HG02884 (cell line): Measurements from ENCODE around the gene DBNDD1.
"Not testable (repeated sequence)": the region's sequence is repeated elsewhere in the genome, so short reads cannot be mapped to it uniquely, and the experiment has no call there.

Experiments
- ATAC-seq: cut with Tn5 transposase; IDR thresholded peaks from one replicate; pipeline ENCODE4 v1.9.1; 2021; ENCODE audit warnings: mild to moderate bottlenecking, moderate library complexity; ENCODE audit not compliant: unreplicated experiment

DBNDD1 gene

DNA sequence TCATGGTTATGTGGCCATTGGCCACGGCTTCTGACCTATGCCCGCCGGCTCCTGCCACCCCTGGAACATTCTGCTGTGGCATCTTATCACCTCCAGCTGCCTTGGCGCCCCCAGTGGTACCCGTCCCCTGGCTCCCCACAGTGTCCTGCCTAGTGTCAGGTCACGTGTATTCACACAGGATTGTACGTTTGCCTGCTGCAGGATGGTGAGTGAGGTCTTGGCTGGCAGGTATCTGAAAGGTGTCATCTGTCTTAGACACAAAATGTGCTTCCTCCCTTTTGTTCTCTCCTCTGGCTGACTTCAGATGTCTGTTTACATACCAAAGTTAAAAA is 24.9 kb downstream of the DBNDD1 start:
- ATAC-seq, result no peak

DNA sequence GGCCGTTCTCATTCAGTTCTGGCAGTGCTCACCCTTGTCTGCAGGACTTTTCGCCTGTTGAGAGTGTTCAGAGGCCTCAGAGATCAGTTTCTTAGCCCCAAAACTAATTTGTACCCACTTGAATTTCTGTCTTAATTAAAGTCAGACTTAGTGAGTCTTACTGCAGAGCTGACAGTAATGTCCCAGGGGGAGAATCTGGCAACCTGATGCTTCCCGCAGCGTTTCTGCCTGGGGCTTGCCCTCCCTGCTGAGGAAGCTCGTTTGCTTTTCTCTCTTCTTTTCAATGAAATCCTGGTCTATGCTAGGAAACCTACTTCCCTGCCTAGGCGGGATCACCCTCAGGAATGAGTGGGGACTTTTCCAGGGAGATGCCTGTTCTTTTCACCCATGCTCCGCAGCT is 25.3 kb downstream of the DBNDD1 start:
- no peak for ATAC-seq

DNA sequence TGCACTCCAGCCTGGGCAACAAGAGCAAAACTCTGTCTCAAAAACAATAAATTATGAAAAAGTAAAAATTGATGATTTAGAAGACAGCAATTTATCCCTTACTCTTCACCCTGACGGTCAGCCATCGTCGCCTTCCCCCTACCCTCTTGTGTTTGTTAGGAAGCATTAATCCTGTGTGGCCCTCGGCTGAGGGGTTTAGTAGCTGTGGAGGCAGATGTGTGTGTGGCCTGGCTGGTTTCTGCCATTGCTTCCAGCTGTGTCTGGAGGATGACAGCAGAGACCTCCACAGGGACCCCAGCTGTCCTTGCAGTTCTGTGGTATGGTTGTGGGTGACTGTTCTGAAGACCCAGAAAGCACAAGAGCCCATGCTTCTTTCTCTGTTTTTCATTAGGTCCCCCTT is 25.9 kb downstream of the DBNDD1 start:
- no peak for ATAC-seq

DNA sequence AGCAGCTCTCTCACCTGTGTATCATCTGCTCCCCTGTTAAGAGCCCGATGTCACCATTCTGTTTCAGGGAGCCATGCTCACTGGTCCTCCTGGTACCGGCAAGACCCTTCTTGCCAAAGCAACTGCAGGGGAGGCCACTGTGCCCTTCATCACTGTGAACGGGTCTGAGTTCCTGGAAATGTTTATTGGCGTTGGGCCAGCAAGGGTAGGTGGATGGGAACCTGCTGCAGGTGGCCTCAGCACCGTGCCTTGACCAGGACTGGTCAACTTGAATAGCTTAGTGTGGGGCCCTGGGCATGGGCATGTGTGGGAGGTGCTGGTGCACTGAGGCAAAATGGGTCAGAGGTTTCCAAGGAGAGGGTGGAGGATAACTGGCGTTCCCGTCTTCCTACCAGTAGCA is 28.5 kb downstream of the DBNDD1 start:
- no peak for ATAC-seq

DNA sequence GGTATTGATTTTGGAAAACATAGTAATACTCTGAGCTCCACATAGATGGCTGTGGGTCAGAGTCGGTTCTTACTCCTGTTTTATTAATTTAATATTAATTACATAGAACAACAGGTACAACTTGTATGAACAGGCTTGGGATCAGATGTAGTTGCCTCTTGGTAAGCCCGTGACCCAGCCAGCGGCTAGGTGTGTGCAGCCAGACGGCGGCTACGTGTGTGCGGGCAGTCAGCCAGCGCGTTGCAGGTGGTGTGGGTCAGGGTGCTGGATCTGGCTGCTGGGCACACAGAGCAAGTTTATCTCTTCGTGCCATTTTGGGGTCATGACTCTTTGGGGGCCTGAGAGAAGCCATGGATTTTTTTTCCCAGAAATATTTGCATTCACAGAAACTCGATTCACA is 30.3 kb downstream of the DBNDD1 start:
- no peak for ATAC-seq

DNA sequence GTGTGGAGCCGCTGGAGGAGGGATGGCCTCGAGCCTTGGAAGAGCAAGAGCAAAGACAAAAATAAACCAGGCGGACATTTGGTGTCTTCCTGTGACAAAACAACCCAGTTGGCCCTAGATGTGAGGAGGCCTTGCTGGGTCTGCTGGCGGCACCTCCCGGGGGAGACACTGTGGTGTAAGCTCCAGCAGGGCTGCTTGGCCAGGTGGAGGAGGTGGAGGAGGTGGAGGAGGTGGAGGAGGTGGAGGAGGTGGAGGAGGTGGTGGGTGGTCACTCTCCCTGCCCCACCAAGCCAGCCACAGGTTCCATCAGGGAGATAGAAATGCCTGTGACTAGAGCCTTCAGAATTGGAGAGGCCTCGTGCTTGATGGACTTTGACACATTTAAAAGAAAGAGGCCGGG is 32.1 kb downstream of the DBNDD1 start:
- no peak for ATAC-seq

DNA sequence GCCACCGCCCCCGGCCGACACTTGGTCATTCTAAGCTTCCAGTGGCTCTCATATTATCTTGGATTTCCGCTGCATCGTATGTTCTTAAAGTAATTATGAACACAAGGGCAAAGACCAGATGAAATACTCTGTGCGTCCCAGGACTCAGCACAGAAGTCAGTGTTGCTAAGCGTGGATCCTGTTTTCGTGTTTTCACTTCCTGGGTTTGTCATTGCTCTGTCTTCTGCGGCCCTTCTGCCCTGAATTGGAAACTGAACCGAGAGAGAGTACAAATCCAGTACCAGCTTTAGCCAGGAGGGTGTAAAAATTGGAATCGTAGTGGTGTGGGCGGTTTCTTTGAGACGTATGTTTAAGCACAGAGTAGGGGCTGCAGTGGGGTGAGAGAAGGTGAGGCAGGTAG is 32.7 kb downstream of the DBNDD1 start:
- no peak for ATAC-seq

DNA sequence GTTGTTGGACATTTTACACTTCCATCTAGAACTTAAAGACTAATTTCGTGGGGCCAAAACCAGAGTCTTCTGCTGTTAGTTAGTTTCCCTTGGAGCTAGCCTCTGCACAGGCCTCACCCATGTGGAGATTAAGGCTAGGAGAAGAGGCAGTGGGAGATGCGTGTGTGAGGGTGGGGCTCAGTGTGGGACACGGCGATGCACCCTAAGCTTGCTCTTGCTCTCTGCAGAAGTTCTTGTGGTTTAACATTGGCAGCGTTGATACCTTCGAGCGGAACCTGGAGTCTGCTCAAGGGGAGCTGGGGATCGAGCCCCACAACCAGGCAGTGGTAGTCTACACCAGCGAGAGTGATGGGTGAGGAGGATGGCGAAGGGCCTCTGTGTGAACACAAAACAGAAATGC is 34.0 kb downstream of the DBNDD1 start:
- ATAC-seq, result no peak

DNA sequence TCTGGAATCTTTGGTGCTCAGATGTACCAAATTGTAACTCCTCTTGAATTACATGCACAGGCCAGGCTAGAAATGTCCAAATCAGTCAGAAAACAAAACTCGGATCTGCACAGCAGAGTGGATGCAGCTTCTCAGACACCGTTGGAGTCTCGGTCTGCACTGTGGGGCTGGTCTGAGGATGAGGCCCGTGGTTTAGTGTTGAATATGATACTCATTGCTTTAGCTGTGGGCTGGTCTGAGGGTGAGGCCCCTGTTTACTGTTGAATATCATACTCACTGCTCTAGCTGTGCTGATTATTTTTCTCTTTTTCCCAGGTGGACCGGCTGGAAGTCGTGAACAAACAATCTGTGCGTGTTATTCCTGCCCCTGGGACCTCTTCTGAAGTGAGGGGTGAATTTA is 35.0 kb downstream of the DBNDD1 start:
- no peak for ATAC-seq

DNA sequence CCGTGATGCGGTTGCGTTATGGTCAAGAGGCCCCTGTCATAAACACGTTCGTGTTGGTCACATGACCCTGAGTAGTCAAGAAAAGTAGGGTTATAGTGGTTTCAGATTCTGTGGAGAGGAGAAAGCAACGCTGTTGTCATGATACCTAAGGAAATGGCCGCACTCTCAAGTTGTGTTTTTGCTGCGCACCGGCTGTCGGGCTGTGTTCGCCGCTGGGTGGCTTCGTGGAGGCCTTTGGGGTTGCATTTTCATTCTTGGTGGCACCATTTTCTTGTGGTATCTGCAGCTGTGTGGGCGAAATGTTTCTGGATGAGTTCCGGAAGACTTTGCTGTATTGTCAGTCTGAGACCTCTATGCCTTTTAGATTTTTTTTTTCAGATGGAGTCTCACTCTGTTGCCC is 35.7 kb downstream of the DBNDD1 start:
- ATAC-seq, result no peak

DNA sequence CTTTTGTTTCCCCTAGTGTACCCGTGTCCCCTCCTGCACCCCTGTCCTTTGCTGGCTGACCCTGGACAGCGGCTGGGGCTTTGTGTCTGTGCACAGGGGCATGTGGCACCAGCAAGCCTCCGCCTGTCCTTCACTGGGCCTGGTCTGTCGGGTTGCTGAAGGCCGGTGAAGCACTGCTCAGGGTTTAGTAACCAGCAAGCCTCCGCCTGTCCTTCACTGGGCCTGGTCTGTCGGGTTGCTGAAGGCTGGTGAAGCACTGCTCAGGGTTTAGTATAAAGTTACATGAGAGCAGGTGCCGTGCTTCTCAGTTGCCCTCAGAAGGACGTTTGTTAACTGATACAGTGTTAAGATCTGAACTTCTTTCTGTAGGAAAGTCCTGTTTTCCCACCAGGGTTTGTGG is 36.9 kb downstream of the DBNDD1 start:
- ATAC-seq, result no peak

DNA sequence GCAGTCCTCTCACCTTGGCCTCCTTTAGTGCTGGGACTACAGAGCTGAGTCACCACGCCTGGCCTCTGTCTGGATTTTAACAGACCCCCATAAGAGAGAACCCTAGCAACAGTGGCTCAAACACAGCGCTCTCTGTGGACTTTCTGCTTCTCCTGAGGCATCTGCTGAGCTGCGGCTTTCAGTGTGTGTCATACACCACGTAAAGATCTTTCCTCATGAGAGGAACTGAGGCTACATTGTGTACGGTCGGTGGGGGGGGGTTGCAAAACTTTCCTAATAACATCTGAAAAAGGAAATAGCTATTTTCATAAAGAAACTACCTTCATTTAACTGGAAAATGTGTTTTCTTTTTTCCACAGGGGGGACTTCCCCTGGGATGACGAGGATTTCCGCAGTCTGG is 37.8 kb downstream of the DBNDD1 start:
- ATAC-seq, result no peak

DNA sequence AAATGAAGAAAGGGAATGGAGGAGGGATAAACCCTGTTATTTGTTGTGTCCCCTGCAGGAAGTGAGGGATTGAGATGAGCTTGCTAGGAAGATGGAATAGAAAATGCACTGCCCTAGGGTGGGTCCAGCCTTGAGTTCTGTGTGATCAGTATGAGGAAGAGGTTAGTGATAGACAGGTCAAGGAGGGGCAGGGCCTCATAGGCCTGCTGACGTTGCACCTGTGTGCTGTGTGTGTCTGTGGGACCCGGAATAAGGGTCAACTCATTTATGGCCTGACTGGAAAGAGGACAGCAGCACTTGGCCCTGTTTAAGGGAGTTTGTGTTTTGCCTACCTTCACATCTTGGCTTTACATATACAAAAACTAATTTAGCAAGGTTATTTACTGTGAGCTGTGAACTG is 44.4 kb downstream of the DBNDD1 start:
- no peak for ATAC-seq

DNA sequence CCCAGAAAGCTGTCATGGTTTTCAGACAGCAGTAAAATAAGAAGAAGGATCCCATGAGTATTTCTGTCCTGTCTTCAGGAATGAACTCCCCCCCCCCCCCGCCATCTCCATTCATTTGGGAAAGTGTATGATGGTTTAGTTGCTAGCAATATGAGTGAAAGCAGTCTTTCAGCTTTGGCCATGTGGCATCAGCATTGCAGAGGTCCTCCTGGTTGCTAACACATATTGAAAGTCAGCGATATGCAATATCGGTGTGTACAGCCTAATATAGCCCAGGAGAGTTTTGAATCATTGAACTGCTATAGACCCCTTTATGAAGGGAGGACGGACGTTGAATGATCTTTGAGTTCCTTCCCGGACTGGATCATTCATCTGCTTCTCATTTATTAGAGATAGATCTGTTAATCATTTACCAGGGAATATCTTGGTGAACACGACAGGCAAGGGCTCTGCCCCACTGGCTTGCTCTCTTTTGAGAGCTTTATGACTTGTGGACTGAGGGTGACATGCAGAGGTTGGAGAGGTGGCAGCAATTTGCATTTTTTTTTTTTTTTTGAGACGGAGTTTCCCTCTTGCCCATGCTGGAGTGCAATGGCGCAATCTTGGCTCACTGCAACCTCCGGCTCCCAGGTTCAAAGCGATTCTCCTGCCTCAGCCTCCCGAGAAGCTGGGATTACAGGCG is 45.5 kb downstream of the DBNDD1 start:
- ATAC-seq, result no peak

DNA sequence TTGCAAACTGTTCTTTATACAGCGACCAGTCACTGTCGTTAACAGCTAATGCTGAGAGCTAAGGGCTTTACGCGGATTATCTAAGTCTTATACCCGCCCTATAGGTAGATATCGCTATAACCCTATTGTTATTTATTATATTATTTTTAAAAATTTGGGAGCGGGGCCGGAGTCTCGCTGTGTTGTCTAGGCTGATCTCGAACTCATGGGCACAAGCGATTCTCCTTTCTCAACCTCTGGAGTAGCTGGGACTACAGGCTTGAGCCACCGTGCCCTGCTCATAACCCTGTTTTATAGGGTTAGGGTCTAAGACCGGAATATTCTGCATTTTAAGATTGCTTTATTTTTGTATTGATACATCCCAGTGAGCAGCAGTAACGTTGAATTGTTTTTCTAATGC is 46.0 kb downstream of the DBNDD1 start:
- ATAC-seq, result no peak

DNA sequence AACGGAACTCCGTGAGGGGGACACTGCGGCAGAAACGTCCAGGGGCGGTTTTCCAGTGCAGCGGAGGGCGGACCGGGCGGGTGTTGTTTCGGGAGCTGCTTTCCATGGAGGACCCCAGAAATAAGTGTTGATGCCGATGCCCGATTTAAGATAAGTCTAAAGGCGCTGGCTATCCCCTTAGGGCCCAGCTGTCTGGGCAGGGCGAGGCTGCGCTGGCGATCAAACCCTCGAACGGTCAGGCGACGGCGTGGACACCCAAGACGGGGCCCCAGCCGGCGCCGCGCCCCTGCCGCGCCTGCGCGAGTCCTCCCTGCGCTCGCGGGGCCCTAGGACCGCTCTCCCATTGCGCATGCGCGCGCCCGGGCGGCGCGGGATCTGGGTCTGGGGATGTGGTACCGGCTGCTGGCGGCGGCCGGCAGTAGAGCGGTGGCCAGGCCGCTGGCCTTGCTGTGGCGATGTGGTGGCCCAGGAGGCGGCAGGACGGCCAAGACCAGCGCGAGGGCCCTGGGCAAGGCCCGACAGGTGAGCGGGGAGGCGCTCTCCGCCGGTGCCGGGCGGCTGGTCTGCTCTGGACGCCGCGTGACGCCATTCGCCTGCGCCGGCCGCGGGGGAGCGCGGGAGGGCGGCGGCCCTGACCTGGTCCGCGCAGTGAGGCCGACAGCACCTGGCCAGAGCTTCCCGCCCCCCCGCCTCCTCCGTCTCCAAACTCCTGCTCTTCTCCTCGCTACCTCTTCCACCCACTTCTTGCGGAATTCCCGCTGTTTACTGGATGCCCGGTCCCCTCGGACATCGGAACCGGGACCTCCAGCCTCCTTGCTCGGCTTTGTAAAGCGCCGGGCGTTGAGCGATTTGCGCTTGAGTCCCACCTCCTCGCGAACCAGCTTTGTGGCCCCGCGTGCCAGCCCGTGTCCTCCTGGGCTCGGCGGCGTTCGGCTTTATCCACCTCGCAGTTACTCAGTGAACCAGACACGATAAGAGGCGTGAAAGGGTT is 46.7 kb downstream of the DBNDD1 start:
- ATAC-seq, result peak; percentile 86

DNA sequence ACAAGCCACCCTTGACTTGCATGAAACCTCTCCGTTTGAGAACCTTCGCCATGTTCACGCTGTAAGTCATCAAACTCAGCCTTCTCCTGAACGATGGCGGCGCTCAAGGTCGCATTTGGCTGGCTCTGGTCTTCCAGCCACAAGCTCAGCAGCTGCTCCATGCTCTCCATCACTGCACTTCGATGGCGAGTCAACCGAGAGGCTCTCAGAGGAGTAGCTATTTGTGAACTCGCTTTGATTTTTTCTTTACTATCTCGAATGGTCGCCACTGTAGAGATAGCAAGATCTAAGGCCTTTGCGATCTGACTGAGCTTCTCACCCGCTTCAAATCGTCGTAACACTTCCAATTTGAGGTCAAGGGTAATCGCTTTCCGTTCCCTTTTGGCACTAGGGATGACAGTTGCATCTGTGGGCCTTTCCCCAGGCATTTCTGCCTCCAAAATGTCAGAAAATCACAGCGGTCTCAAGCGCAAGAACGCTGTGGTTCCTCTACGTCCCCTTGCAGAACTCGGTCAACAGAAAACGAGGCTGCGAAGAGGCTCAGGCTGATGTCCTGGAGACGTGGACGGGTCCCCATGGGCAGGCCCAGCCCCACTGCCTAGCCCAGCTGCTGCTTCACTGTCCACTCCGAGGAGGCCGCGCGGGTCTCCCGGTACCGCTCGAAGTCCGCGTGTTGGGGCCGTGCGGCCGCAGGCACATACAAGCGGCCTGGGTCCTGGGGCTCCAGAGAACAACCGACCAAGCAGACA is 47.6 kb downstream of the DBNDD1 start:
- ATAC-seq, result no peak

DNA sequence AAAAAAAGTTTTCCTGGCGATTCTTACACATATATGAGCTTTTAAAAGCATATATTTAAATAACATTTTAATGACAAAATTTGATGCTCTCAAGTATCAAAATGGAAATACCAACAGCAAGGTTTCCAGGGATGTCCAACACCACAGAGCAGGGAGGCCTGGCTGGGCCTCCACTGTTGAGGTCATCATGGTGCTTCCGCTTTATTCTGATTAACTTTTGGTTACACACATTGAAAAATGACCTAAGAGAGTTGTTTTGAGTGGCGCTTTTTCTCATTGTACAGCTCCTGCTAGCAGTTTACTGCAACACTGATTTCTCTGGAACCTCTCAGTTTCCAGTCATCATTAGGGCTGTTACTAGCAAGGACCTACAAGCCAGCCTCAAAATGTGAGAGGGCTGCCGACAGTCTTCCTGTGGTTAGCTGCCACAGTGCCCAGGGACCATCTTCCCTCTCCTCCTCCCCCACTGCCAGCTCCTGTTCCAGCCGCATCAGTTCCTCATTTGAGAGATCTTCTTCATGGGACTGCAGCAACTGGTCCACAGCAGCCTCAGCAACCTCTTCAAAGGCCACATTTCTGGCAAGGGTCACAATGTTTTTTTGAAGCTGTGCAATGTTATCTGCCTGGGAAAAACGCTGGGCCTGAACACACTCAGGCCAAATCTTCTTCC is 49.4 kb downstream of the DBNDD1 start:
- ATAC-seq, result no peak

DNA sequence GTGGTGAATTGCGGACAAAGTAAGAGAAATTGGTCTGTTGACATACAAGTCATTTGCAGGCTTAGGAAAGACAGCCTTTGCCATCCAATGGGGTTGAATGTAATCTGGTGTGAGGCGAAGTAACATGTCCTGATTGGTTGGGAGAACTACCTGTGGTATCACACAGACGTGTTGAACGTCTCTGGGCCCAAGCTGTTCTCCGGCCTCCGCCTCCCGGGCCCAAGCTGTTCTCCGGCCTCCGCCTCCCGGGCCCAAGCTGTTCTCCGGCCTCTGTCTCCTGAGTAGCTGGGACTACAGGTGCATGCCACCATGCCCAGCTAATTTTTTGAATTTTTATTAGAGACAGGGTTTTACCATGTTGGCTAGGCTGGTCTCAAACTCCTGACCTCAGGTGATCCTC is 51.2 kb downstream of the DBNDD1 start:
- ATAC-seq, result not testable (repeated sequence)

DNA sequence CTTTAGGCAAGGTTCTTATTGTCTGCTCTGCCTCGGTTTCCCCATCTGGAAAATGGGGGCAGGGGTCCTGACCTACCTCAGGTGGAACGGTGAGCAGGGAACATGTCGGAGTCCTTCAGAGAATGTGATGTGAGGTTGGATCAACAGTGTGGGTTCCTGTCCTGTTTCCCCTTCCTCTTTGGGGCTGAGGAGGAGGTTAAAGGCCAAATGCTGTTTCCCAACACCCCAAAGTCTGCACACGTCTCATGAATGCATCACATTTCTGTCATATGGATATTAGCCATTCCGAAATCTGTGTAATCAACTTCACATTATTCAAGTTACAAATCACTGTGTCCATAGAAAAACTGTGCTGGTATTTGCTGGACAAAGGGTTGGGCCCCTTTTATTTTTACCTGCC is 51.8 kb downstream of the DBNDD1 start:
- ATAC-seq, result not testable (repeated sequence)

DNA sequence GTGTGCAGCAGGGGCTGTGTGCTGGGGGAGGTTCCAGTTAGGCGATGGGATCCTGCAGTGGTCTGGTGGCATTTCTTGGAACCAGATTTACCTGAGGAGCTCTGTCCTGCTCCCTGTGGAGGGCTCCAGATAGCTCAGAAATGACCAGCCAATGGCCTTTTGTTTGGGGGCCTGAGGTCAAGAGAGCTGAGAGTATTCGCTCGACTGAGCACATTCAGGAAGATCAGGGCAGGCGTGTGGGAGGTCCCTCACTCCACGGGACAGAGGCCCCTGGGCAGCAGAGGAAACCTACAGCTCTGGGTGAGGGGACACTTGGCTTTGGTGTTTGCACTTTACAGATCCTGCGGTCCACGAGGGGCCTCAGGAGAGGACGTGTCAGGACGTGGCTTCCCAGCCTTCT is 52.5 kb downstream of the DBNDD1 start:
- no peak for ATAC-seq
